Tibial artery (tissue), 4 donors: ENCODE results near the gene FHOD3.

Source experiments
- DNase-seq, 2 donors: peaks; one replicate each; pipeline ENCODE4 v3.0.0-alpha.2; 2019
- H3K27ac ChIP-seq, 2 donors: fragments of 200-600 bp; sonication (generic) in 1 of 2; 1 replicate in 1 of 2; 2 replicates in 1 of 2; pipeline ENCODE4 v1.5.1; 2018 to 2019; ENCODE audit warnings: mild to moderate bottlenecking in 1 of 2
- H3K27me3 ChIP-seq, 2 donors: fragments of 200-600 bp; sonication (generic) in 1 of 2; one replicate each; pipeline versions ENCODE4 v1.5.1 to v1.6.0; 2016 to 2019
- H3K36me3 ChIP-seq, 3 donors: fragments of 200-600 bp; sonication (generic) in 2 of 3; one replicate each; pipeline ENCODE4 v1.5.1; 2016 to 2019; ENCODE audit warnings: mild to moderate bottlenecking in 2 of 3
- H3K4me1 ChIP-seq, 4 donors: fragments of 200-600 bp; sonication (generic) in 2 of 4; 1 replicate in 3 of 4; 2 replicates in 1 of 4; pipeline ENCODE4 v1.5.1; 2016 to 2019
- H3K4me3 ChIP-seq, 2 donors: fragments of 200-600 bp; sonication (generic) in 1 of 2; 1 replicate in 1 of 2; 2 replicates in 1 of 2; pipeline ENCODE4 v1.5.1; 2018 to 2019; ENCODE audit warnings: mild to moderate bottlenecking in 2 of 2
- H3K9me3 ChIP-seq, 3 donors: fragments of 200-600 bp; sonication (generic) in 1 of 3; one replicate each; pipeline ENCODE4 v1.5.1; 2016 to 2019
- intact Hi-C: fragments of 100-400 bp; cut with DNase I; formaldehyde crosslinking; loops from one replicate; pipeline ENCODE4 v1.15.0; 2023; ENCODE audit warnings: low total_unique reads
- TF ChIP-seq, protein P1 (sequence below), 2 experiments: fragments of 200-600 bp in 1 of 2; fragments of 450-650 bp in 1 of 2; IDR thresholded peaks; one replicate each; pipeline ENCODE4 v1.5.1; 2017 to 2019; ENCODE audit warnings: antibody characterized with exemption in 2 of 2, mild to moderate bottlenecking in 1 of 2, moderate library complexity in 1 of 2

The FHOD3 gene

DNA sequence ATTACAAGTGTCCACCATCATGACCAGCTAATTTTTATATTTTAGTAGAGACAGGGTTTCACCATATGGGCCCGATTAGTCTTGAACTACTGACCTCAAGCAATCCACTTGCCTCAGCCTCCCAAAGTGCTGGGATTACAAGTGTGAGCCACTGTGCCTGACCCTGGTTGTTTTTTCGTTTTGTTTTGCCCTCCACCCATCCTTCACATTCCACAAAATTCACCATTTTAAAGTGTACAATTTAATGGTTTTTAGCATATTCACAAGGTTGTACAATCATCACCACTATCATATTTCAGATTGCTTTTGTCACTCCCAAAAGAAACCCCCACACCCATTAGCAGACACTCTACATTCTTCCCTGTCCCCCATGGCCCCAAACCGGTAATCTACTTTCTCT, 316.3 kb downstream of the FHOD3 start:
- Histone ChIP-seq H3K27me3 (no peaks in the 10 kb centered on the region), H3K4me3 (no peak overlapping the region), H3K9me3 (no peaks in the 10 kb centered on the region), H3K4me1 (no peaks in the 10 kb centered on the region), H3K36me3 (peaks cover 8 to 23% (median 12%) of the 10 kb centered on the region in 3 donors), H3K27ac (no peak overlapping the region)
- intact Hi-C loops, result no loop called here
- TF ChIP-seq, protein P1, sequence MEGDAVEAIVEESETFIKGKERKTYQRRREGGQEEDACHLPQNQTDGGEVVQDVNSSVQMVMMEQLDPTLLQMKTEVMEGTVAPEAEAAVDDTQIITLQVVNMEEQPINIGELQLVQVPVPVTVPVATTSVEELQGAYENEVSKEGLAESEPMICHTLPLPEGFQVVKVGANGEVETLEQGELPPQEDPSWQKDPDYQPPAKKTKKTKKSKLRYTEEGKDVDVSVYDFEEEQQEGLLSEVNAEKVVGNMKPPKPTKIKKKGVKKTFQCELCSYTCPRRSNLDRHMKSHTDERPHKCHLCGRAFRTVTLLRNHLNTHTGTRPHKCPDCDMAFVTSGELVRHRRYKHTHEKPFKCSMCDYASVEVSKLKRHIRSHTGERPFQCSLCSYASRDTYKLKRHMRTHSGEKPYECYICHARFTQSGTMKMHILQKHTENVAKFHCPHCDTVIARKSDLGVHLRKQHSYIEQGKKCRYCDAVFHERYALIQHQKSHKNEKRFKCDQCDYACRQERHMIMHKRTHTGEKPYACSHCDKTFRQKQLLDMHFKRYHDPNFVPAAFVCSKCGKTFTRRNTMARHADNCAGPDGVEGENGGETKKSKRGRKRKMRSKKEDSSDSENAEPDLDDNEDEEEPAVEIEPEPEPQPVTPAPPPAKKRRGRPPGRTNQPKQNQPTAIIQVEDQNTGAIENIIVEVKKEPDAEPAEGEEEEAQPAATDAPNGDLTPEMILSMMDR (IDR thresholded peaks at IDR 0.05), result no peak
- DNase-seq, result no peak

DNA sequence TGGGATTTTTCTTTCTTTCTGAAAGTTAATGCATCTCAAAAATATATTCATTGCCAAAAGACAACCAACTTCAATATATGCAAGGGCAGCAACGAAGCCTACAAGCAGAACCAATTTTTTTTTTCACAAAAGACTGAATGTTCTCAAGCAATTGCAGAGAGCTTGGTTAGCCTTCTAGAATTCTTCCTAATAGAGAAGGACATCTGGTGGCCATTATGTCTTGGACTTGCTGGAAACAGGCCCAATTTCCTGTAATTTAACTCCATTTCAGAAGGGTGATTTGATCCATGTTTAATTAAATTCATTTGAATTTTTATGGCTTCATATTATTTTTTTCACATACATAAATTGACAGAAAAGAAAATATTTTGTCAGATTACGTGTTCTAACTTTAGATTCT, 323.3 kb downstream of the FHOD3 start:
- TF ChIP-seq, protein P1 (IDR thresholded peaks at IDR 0.05), result peak in 1 of 2 experiments; percentile 4
- peaks cover 0 to 19% (median 2%) of the 10 kb centered on the region in 4 donors for H3K4me1 ChIP-seq
- no peak overlapping the region for H3K4me3 ChIP-seq
- H3K27ac ChIP-seq, result no peak overlapping the region
- no peak for DNase-seq
- H3K27me3 ChIP-seq, result no peaks in the 10 kb centered on the region
- peaks cover 0 to 5% (median 5%) of the 10 kb centered on the region in 3 donors for H3K36me3 ChIP-seq
- H3K9me3 ChIP-seq, result no peaks in the 10 kb centered on the region
- intact Hi-C loops, result loop anchor here (10.0 kb wide), 1 partner anchor 56 kb away; no protein-coding TSS in a partner anchor

DNA sequence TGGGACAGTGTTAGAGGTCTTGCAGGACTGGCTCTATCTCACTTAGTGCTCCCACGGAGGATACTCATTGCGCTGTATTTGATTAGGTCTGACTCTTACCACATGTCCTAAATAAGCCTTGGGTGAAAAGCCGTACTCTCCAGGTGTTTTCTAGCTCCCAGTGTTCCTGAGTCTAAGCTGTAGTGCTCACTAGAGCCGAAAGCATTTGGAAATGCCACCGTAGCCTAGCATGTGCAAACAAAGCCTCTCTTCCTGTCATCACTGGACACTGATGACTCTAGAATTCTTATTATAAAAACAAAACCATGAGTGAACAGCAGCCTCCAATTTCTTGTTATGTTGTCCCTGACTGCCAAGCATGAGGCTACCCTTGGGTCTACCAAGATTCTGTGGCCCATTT, 325.1 kb downstream of the FHOD3 start:
- Histone ChIP-seq H3K9me3 (no peaks in the 10 kb centered on the region), H3K4me3 (no peak overlapping the region), H3K27me3 (no peaks in the 10 kb centered on the region), H3K4me1 (peaks cover 0 to 19% (median 2%) of the 10 kb centered on the region in 4 donors), H3K36me3 (peaks cover 0 to 5% (median 5%) of the 10 kb centered on the region in 3 donors), H3K27ac (no peak overlapping the region)
- intact Hi-C loops, result loop anchor here (10.0 kb wide), 1 partner anchor 58 kb away; no protein-coding TSS in a partner anchor
- no peak for DNase-seq
- TF ChIP-seq, protein P1 (IDR thresholded peaks at IDR 0.05), result no peak

DNA sequence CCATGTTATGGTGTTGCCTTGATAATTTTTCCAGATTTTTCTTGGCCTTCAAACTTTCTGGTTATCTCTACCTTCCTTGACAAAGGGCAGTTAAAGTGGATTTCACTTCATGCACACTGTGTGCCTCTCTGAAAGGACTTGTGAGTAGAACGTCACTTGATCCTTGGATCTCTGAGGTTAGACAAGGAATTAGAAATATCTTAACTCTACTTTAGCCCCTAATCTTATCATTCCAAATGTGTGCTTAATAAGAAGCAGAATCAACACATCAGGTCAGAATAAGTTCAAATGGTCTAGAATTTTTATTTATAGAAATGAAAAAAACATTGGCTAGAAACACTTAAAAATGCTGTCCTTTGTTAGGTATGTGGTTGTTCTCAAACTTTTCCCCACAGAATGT, 325.6 kb downstream of the FHOD3 start:
- no peaks in the 10 kb centered on the region for H3K27me3 ChIP-seq
- intact Hi-C loops, result loop anchor here (10.0 kb wide), 1 partner anchor 58 kb away; no protein-coding TSS in a partner anchor
- no peak overlapping the region for H3K4me3 ChIP-seq
- peaks cover 0 to 23% (median 4%) of the 10 kb centered on the region in 4 donors for H3K4me1 ChIP-seq
- no peaks in the 10 kb centered on the region for H3K9me3 ChIP-seq
- H3K27ac ChIP-seq, result no peak overlapping the region
- TF ChIP-seq, protein P1 (IDR thresholded peaks at IDR 0.05), result no peak
- no peak for DNase-seq
- H3K36me3 ChIP-seq, result peaks cover 0 to 5% (median 5%) of the 10 kb centered on the region in 3 donors

DNA sequence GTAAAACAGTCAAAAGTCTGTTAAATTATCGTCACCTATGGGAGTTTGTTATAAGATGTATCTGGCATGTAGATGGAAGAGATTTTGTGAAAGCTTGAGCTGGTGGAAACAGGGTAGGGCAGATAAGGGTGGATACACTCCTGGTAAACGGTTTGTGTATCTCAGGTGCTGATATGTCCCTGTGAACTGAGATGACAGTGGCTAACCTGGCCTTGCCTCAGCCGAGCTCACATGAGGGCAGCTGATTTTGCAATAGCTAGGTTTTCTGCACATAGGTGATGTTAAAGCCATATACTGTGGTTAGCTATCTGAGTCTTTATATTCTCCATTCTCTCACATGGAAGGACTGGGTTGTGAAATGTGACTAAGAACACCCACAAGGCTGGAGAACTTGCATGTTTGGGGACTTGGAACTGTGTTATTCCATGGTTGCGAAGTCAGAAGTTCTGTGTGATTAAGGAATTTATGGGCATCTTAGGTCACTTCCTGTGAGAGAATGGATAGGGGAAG, 326.2 kb downstream of the FHOD3 start:
- no peak overlapping the region for H3K27ac ChIP-seq
- H3K27me3 ChIP-seq, result no peaks in the 10 kb centered on the region
- no peak for DNase-seq
- TF ChIP-seq, protein P1 (IDR thresholded peaks at IDR 0.05), result no peak
- intact Hi-C loops, result loop anchor here (10.0 kb wide), 1 partner anchor 59 kb away; no protein-coding TSS in a partner anchor
- H3K4me1 ChIP-seq, result peaks cover 0 to 30% (median 7%) of the 10 kb centered on the region in 4 donors
- H3K4me3 ChIP-seq, result no peak overlapping the region
- H3K36me3 ChIP-seq, result peaks cover 0 to 5% (median 5%) of the 10 kb centered on the region in 3 donors
- H3K9me3 ChIP-seq, result no peaks in the 10 kb centered on the region
